OCI-LY7 (cell line): ENCODE data around the gene FNDC3B. TPM values are rescaled to one million over a fixed set of nuclear protein-coding genes. Genes with fewer than 3 reads are reported as not detected.

ENCODE experiments used
- BruUV-seq: library from RNA; stranded (reverse); fragments of 400-500 nt; replicated peaks from 2 replicates; lab custom pipeline; 2021; lab: Mats Ljungman, UMichigan
- CTCF ChIA-PET: fragments of 300-600 bp; sonication (Branson Sonifier 250); formaldehyde crosslinking; loops from one replicate; lab custom pipeline; 2022; ENCODE audit warnings: antibody characterized with exemption; ENCODE audit not compliant: unreplicated experiment; lab: Charles Lee
- POLR2A ChIA-PET: fragments of 300-600 bp; sonication (Branson Sonifier 250); formaldehyde crosslinking; loops from one replicate; lab custom pipeline; 2022; ENCODE audit warnings: antibody characterized with exemption; lab: Charles Lee
- DNase-seq: peaks from one replicate; pipeline ENCODE4 v3.0.0-alpha.2; 2015; ENCODE audit warnings: low spot score
- H2AFZ ChIP-seq: fragments of 200-600 bp; sonication (generic), shearing (Covaris generic); 2 replicates; pipeline ENCODE4 v1.6.1; 2014; ENCODE audit warnings: mild to moderate bottlenecking, antibody characterized with exemption, low read length, moderate library complexity
- H3K27ac ChIP-seq: fragments of 200-600 bp; sonication (generic); 2 replicates; pipeline ENCODE4 v1.5.1; 2014; ENCODE audit warnings: mixed run types, low read depth, mild to moderate bottlenecking, moderate library complexity, low read length, inconsistent platforms; ENCODE audit not compliant: poor library complexity, severe bottlenecking
- H3K36me3 ChIP-seq: fragments of 200-600 bp; sonication (generic); 2 replicates; pipeline ENCODE4 v1.6.1; 2014; ENCODE audit warnings: mild to moderate bottlenecking, antibody characterized with exemption, low read length, moderate library complexity, mixed read lengths; ENCODE audit not compliant: insufficient read depth
- H3K4me1 ChIP-seq: fragments of 200-600 bp; sonication (generic); 2 replicates; pipeline ENCODE4 v1.5.1; 2014; ENCODE audit warnings: mild to moderate bottlenecking, low read length; ENCODE audit not compliant: insufficient read depth, poor library complexity, severe bottlenecking
- H3K4me2 ChIP-seq: fragments of 200-600 bp; sonication (generic); 2 replicates; pipeline ENCODE4 v1.6.1; 2014; ENCODE audit warnings: mild to moderate bottlenecking, low read length
- H3K4me3 ChIP-seq: fragments of 200-600 bp; sonication (generic); 2 replicates; pipeline ENCODE4 v1.5.1; 2014; ENCODE audit warnings: mild to moderate bottlenecking, low read depth, low read length; ENCODE audit not compliant: poor library complexity, severe bottlenecking
- H3K79me2 ChIP-seq: fragments of 200-600 bp; sonication (generic); 2 replicates; pipeline ENCODE4 v1.6.1; 2016; ENCODE audit warnings: low read depth, mild to moderate bottlenecking, low read length, moderate library complexity, mixed read lengths; ENCODE audit not compliant: insufficient read depth
- H3K9me2 ChIP-seq: fragments of 200-600 bp; sonication (generic); 2 replicates; pipeline ENCODE4 v1.6.1; 2016; ENCODE audit warnings: mild to moderate bottlenecking, low read length, mixed read lengths; ENCODE audit not compliant: insufficient read depth
- H3K9me3 ChIP-seq: fragments of 200-600 bp; sonication (generic); 2 replicates; pipeline ENCODE4 v1.6.1; 2014; ENCODE audit warnings: mild to moderate bottlenecking, mixed run types, low read length, mixed read lengths
- H4K20me1 ChIP-seq: fragments of 200-600 bp; sonication (generic); 2 replicates; pipeline ENCODE4 v1.6.1; 2014; ENCODE audit warnings: mild to moderate bottlenecking, antibody characterized with exemption, low read length, moderate library complexity, mixed read lengths; ENCODE audit not compliant: insufficient read depth
- CTCF ChIP-seq: fragments of 200-600 bp; sonication (generic); conservative IDR thresholded peaks from 2 replicates; pipeline ENCODE4 v1.5.1; 2014; ENCODE audit warnings: mild to moderate bottlenecking, antibody characterized with exemption, low read length, moderate library complexity, mixed read lengths
- EZH2phosphoT487 ChIP-seq: fragments of 200-600 bp; sonication (generic); IDR thresholded peaks from 2 replicates; pipeline ENCODE4 v1.6.1; 2018; ENCODE audit warnings: low read depth, borderline replicate concordance, mild to moderate bottlenecking, mixed run types, antibody characterized with exemption, low read length, moderate library complexity, mixed read lengths
- intact Hi-C: fragments of 100-400 bp; cut with micrococcal nuclease; formaldehyde crosslinking; loops from one replicate; pipeline ENCODE4 v1.10.0; 2022; ENCODE audit not compliant: unreplicated experiment
- total RNA-seq, 2 experiments: library from RNA; depleted of rRNA in 1 of 2; stranded (reverse); fragments of >200 nt in 1 of 2; shearing (Covaris generic) in 1 of 2; gene quantifications; 2 replicates each; pipeline ENCODE4 v1.2.3, GENCODE V29; 2014 to 2022

The FNDC3B gene
- total RNA-seq, 2 experiments from 2014 or later, result 23.3 to 28.5 TPM

- DNase-seq, result no peak
- Histone ChIP-seq H3K9me3 (no peaks in the 10 kb centered on the region), H3K79me2 (no peaks in the 10 kb centered on the region), H3K9me2 (no peaks in the 10 kb centered on the region), H4K20me1 (no peaks in the 10 kb centered on the region), H2AFZ (no peak overlapping the region), H3K27ac (no peak overlapping the region), H3K4me2 (no peak overlapping the region), H3K4me3 (no peak overlapping the region), H3K36me3 (peaks cover 5% of the 10 kb centered on the region; the same call in 1 of the 2 replicates), H3K4me1 (no peaks in the 10 kb centered on the region)
- intact Hi-C loops, result loop anchor here (5.0 to 10.0 kb wide), 3 partner anchors 137 to 693 kb away; no protein-coding TSS in a partner anchor
- CTCF ChIA-PET, result no interaction called here
- POLR2A ChIA-PET, result interaction anchor here (0.7 to 0.8 kb wide), 3 partner anchors 8 to 342 kb away, joined by 3 read pairs; no protein-coding TSS in a partner anchor
- TF ChIP-seq CTCF (no peak), EZH2phosphoT487 (no peak)
- no TSS peak for BruUV-seq
Observed at GRCh38 chr3:172339892-172340291, 300.5 kb downstream of the FNDC3B start.

GRCh38 chr3:172340583-172340982, 301.2 kb downstream of the FNDC3B start:
- intact Hi-C loops, result loop anchor here (5.0 to 10.0 kb wide), 3 partner anchors 137 to 693 kb away; no protein-coding TSS in a partner anchor
- H3K9me3 ChIP-seq, result no peaks in the 10 kb centered on the region
- POLR2A ChIA-PET, result interaction anchor here (0.7 to 1.0 kb wide), 2 partner anchors 12 to 343 kb away, joined by 3 read pairs; no protein-coding TSS in a partner anchor
- H3K9me2 ChIP-seq, result no peaks in the 10 kb centered on the region
- TF ChIP-seq CTCF (no peak), EZH2phosphoT487 (no peak)
- no peaks in the 10 kb centered on the region for H3K79me2 ChIP-seq
- H3K4me2 ChIP-seq, result no peak overlapping the region
- H2AFZ ChIP-seq, result no peak overlapping the region
- no peak overlapping the region for H3K4me3 ChIP-seq
- no peak overlapping the region for H3K27ac ChIP-seq
- H3K4me1 ChIP-seq, result no peaks in the 10 kb centered on the region
- DNase-seq, result no peak
- no TSS peak for BruUV-seq
- peaks cover 5% of the 10 kb centered on the region; the same call in 1 of the 2 replicates for H3K36me3 ChIP-seq
- H4K20me1 ChIP-seq, result no peaks in the 10 kb centered on the region
- CTCF ChIA-PET, result interaction anchor here (0.9 kb wide), 1 partner anchor 568 kb away, joined by 3 read pairs; no protein-coding TSS in a partner anchor

GRCh38 chr3:172341482-172342059, 302.2 kb downstream of the FNDC3B start:
- Histone ChIP-seq H3K27ac (no peak overlapping the region), H2AFZ (no peak overlapping the region), H3K4me1 (no peaks in the 10 kb centered on the region), H3K79me2 (no peaks in the 10 kb centered on the region), H3K4me3 (no peak overlapping the region), H4K20me1 (no peaks in the 10 kb centered on the region), H3K9me3 (no peaks in the 10 kb centered on the region), H3K4me2 (no peak overlapping the region), H3K9me2 (no peaks in the 10 kb centered on the region), H3K36me3 (peaks cover 9% of the 10 kb centered on the region; the same call in 1 of the 2 replicates)
- CTCF ChIA-PET, result interaction anchor here (1.3 kb wide), 1 partner anchor 9 kb away, joined by 6 read pairs; no protein-coding TSS in a partner anchor
- TF ChIP-seq CTCF, result peak; percentile 89
- TF ChIP-seq EZH2phosphoT487, result no peak
- intact Hi-C loops, result loop anchor here (1.0 to 10.0 kb wide), 5 partner anchors 136 to 694 kb away; no protein-coding TSS in a partner anchor
- no TSS peak for BruUV-seq
- POLR2A ChIA-PET, result interaction anchor here (1.7 kb wide), 1 partner anchor 13 kb away, joined by 6 read pairs; no protein-coding TSS in a partner anchor
- peak; percentile 72 for DNase-seq
